TTC549 (cell line): ENCODE results near the gene AGPAT3.

Experiments used
- FAIRE-seq: peaks from 2 replicates; lab custom pipeline; 2012; peaks lifted over from hg19 to GRCh38; lab: Jason Lieb, UNC

Gene AGPAT3

DNA sequence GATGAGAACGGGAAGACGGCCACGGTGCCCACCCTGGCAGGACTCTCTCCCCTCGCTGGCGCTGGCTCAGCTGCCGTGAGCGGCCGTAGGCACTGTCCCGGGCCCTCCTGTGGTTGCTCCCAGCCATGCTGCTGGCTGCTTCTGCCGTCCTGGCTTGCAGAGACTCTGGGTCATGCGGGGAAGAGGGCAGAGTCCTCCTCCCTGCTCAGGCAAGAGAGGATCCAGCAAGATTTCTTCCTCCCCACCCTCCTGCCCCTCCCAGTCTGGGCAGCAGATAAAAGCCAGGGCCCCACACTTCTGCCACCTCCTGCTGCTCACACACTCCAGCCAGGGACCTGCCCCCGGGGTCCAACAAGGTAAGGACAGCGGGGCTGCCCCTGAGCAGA, 60.1 kb downstream of the AGPAT3 start:
- no peak for FAIRE-seq

- FAIRE-seq = no peak
Observed at GRCh38 chr21:43925609-43926008, 60.6 kb downstream of the AGPAT3 start.

DNA sequence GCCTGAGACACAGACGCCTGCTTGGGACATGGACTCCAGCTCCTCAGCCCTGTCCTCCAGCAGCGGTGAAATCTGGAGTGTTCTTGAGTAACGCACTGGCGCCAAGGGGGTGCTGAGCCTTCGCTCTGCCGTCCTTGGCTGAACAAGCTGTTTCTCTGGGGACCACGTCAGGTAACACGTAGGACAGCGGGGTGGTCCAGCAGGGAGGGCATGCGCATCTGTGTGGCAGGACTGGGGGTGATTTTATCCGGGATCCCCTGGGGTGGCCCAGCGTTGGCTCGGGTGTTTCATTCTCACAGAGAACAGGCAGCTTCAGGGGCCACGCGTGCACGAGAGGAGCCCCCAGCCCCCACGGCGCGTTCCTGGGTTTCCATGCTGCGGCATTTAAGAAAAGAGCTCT, 61.2 kb downstream of the AGPAT3 start:
- no peak for FAIRE-seq

DNA sequence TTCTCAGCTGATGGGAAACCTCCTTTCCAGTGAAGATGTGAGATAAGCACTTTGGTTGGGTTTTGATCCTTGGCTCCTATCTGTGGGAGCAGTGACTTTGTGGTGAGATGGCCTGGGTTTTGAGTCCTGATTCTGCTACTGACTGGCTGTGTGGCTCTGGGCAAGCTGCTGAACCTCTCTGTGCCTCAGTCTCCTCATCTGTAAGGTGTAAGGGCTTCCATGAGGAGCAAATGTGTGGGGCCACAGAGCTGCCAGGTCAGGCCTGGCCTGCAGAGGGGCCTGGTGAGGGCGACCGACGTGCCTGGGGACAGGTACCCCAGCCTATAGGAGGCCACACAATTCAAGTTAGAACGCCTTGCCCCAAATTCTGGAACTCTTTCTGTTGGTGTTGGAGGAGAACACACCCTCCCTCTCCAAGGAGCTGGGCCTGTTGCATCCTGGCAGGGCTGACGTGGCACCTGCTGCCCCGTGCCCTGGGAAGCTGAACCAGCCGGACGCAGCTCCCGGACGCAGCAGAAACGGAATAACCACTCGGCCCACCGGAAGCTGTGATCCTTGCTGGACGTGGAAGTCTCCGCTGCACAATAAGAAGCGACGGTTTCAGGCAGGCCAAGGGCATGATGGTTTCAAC, 62.7 kb downstream of the AGPAT3 start:
- no peak for FAIRE-seq

DNA sequence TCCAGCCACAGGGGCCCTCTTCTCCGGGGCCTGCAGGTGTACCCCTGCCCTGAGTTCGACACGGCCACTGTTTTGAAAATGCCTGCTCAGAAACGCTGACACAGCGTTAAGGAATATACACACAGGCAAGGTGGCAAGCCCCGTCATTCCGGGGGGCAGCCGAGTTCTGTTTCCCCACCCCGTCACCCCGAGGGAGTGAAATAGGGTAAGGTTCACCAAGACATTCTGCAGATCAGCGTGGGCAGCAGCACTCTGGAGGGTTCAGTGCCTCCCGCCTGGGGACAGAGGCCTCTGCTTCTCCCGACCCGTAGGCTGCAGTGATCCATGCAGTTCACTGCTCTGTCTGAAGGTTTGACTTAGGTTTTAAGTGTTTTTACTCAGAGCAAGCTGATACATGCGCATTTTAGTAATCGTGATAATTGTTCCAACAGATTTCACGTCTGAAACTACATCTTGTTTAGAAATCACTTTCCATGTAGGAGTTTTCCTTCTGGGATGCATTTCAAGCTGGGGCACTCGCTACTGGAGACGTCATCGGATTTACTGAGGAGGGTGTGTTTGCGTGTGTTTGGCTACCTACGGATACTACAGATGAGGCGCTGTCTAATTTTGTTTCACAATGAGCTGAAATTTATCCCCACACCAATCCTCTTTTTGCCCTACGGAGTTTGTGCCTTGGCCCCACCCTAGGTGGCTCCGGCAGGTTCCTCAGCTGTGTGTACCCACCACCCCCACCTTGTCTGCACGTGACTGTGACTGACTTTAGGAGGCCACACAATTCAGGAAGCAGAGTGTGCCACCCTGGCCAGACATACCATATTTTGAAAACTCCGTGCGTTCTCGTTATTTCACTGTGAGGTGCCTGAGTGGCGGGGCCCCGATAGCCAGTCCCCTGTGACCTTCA, 63.5 kb downstream of the AGPAT3 start:
- no peak for FAIRE-seq

DNA sequence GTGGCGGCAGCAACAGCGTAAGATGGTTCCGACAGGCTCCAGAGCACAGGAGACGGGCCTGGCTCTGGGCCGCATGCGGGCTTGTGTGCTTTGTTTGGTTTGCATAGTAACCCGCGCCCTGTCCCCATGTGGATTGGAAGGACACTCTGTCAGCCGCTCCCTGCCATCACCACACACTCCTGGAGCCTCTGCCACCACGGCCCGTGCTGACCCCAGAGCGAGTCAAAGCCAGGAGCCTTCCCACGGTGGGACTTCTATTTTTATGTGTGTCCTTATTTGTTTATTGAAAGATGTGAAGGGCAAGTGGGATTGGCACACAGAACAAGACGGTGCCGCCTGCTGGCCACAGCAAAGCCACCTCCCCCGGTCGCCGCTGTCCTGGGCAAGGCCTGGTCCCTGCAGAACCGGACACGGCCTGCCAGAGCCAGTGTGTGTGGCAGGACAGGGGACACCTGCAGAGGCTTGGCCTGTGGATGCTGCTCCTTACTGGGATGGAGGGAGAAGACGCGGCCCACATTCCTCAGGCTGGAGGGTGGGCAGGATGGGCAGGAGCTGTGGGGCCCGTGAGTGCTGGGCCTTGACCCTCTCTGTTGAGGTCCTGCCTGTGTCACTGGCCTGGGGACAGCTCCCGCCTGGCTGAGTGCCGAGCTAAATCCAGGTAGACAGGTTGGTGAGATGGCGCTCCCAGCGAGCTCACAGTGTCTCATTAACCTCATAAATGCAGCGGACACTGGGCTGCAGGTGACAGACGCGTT, 64.4 kb downstream of the AGPAT3 start:
- no peak for FAIRE-seq

GRCh38 chr21:43930074-43930847, 65.2 kb downstream of the AGPAT3 start:
- FAIRE-seq = no peak

DNA sequence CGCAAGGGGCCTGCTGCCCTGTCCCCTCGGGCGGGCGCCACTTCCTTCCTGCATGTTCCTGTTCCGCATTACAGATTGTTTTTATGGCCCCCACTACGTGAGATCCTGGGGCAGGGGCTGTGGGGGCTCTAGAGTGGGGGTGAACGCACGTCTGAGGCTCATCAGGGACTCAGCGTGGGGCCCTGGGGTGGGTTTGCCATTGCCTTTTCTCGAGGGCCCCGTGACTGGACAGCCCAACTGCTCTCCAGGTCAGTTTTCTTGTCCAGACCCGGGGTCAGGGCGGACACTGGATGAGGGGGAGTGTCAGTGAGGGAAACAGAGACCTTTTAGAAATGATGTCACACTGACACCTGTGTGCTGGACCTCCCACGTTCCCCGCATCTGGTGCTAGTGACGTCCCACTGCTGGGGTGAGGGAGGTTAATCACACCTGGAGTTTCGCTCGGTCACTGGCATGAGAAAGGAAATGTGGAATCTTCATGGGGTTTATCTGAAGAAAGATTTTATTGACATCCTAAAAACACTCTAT, 65.9 kb downstream of the AGPAT3 start:
- no peak for FAIRE-seq

GRCh38 chr21:43931489-43931888, 66.5 kb downstream of the AGPAT3 start:
- no peak for FAIRE-seq

- no peak for FAIRE-seq
Observed at GRCh38 chr21:43932005-43932404, 67.0 kb downstream of the AGPAT3 start.

DNA sequence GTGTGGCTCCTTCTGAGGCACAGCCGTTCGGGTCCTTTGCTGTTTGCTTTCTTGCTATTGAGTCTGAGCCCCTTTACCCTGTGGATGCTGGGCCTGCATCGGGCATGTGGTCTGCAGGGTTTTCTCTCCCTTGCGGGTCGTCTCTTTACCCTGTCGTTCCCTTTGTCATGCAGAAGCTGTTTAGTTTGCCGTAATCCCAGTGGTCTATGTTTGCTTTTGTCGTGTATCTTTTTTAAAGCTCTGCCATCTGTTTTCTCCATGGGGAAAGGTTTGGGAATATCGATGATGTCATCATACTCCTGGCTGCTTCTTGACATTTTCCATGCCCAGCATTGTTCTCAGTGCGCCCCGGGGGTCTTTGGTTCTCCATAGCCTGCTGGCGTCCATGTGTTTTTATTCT, 68.2 kb downstream of the AGPAT3 start:
- FAIRE-seq = no peak

- FAIRE-seq = no peak
Observed at GRCh38 chr21:43933680-43934079, 68.7 kb downstream of the AGPAT3 start.

- FAIRE-seq = no peak
Observed at GRCh38 chr21:43934116-43934515, 69.1 kb downstream of the AGPAT3 start.

GRCh38 chr21:43934716-43935705, 70.0 kb downstream of the AGPAT3 start:
- FAIRE-seq = no peak

GRCh38 chr21:43935711-43936110, 70.7 kb downstream of the AGPAT3 start:
- no peak for FAIRE-seq

- no peak for FAIRE-seq
Observed at GRCh38 chr21:43936247-43936967, 71.4 kb downstream of the AGPAT3 start.

DNA sequence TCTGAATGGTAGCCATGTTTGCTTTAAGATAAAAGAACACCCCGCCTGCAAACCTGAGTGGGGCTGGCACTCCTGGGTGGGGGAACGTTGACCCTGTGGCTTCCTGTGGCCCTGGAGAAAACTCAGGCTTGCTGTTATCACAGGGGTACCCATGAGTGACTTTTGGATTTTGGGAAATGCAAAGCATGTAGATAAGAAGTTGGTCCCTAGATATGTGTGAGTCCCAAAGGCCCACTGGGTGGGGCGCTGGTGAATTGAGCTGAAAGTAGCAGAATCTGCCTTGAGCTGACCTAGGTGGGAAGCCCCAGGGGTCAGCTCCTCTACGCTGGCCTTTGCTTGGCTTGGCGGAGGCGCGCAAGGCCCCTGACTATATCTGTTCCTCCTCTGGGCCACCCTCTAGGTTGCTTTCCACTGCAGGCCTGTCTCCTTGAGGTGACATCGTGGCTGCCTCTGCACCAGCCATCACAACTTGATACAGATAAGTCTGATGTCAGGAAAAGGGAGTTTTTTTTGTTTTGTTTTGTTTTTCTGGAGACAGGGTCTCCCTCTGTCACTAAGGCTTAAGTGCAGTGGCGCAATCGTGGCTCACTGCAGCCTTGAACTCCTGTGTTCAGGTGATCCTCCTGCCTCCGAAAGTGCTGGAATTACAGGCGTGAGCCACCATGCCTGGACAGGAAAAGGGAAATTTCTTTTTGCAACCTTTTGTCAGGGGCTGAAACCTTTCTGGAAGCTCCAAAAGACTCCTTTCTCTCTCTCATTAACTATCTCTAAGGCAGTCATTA, 72.2 kb downstream of the AGPAT3 start:
- no peak for FAIRE-seq

- FAIRE-seq = no peak
Observed at GRCh38 chr21:43937891-43938309, 72.9 kb downstream of the AGPAT3 start.

- no peak for FAIRE-seq
Observed at GRCh38 chr21:43938751-43939442, 73.9 kb downstream of the AGPAT3 start.
